Measurements from ENCODE around the gene BPIFB2.

DNA sequence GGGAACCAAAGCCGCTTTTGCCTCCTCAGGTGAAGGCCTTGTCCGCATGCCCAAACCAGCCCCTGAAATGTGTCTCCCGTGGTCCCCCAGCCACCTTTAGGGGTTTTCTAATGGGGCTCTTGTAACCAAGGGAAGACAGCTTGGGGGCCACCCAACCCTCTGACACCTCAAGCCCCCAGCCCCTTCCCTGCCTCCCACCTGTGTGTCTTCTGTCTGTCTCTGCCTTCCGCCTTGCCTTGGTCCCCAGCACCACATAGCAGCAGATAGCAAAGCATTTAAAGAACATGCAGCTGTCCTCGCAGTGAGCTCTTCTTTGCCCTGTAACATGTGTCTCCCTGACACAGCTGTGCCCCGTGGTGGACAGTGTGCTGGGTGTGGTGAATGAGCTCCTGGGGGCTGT is 55.8 kb downstream of the BPIFB2 start:
- no peak for TF ChIP-seq CTCF (IDR thresholded peaks at IDR 0.05)
- no peak for TF ChIP-seq POLR2A (IDR thresholded peaks at IDR 0.05)
